ENCODE results near the gene DKK3. TPM values are rescaled to one million over a fixed set of nuclear protein-coding genes. Genes with fewer than 3 reads are reported as not detected.
A peak's percentile ranks its signal among the peaks of the same experiment; 100 is the strongest.

DKK3 gene
- total and polyA plus RNA-seq, 5 donors: 2,307 to 3,299 (median 2,883) TPM

- 56% methylated on average over 8 of the region's 8 CpGs for WGBS
- peak overlapping the region; percentile 91 for H3K27ac ChIP-seq (ENCODE audit: low read length)
These were observed 18.4 kb downstream of the DKK3 start for GRCh38 chr11:11989774-11990744.

DNA sequence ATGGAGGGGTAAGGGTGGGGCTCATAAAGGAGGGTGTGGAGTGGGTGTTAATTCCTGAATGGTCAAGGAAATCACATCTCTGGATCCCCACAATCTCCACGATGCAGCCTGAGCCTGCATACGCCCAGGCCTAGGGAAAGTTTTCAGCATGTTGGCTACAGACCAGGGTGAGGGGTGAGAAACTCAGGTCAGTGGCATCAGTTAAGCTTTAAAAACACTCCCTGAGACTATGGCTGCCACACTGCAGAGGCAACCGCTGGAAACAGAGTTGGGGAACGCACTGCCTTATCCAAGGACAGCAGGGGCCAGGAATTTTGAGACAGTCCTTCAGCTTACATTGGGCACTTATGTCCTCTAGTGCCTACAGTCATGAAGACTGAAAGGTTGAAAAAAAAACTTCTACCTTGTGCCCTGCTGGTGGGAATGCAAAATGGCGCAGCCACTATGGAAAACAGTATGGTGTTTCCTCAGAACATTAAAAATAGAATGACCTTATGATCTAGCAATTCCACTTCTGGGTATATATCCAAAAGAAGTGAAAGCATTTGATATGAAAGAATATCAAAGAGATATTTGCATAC, 19.7 kb downstream of the DKK3 start:
- Histone ChIP-seq H3K4me1 (ENCODE audit: control insufficient read depth, insufficient read depth, low read length) (peaks cover 16% of the 10 kb centered on the region), H3K27me3 (ENCODE audit: control insufficient read depth, insufficient read depth) (no peaks in the 10 kb centered on the region), H3K9me3 (ENCODE audit: control insufficient read depth, low read length) (no peaks in the 10 kb centered on the region), H3K27ac (ENCODE audit: low read length) (peak overlapping the region; percentile 77), H3K4me3 (ENCODE audit: low read length) (no peak overlapping the region)
- intact Hi-C loops (cut with DNase I): no loop called here
- WGBS: 70% methylated on average over 5 of the region's 5 CpGs
- DNase-seq (no peak), ATAC-seq (no peak)

More at GRCh38 chr11:11989774-11990744, 18.4 kb downstream of the DKK3 start:
- ATAC-seq (no peak), DNase-seq (no peak)
- no peak overlapping the region for H3K4me3 ChIP-seq (ENCODE audit: low read length)
- H3K9me3 ChIP-seq (ENCODE audit: control insufficient read depth, low read length): no peaks in the 10 kb centered on the region
- H3K4me1 ChIP-seq (ENCODE audit: control insufficient read depth, insufficient read depth, low read length): peaks cover 13% of the 10 kb centered on the region
- no peaks in the 10 kb centered on the region for H3K27me3 ChIP-seq (ENCODE audit: control insufficient read depth, insufficient read depth)
- intact Hi-C loops (cut with DNase I): no loop called here

- Histone ChIP-seq H3K27ac (ENCODE audit: low read length) (peak overlapping the region; percentile 77), H3K27me3 (ENCODE audit: control insufficient read depth, insufficient read depth) (no peaks in the 10 kb centered on the region), H3K9me3 (ENCODE audit: control insufficient read depth, low read length) (no peaks in the 10 kb centered on the region), H3K4me3 (ENCODE audit: low read length) (no peak overlapping the region), H3K4me1 (ENCODE audit: control insufficient read depth, insufficient read depth, low read length) (peaks cover 18% of the 10 kb centered on the region)
- DNase-seq (no peak), ATAC-seq (no peak)
- 57% methylated on average over 7 of the region's 7 CpGs for WGBS
- intact Hi-C loops (cut with DNase I): no loop called here
These were observed 20.3 kb downstream of the DKK3 start for GRCh38 chr11:11988099-11988651.

GRCh38 chr11:11987503-11988022, 20.9 kb downstream of the DKK3 start:
- Histone ChIP-seq H3K4me1 (ENCODE audit: control insufficient read depth, insufficient read depth, low read length) (peaks cover 20% of the 10 kb centered on the region), H3K9me3 (ENCODE audit: control insufficient read depth, low read length) (no peaks in the 10 kb centered on the region), H3K27me3 (ENCODE audit: control insufficient read depth, insufficient read depth) (no peaks in the 10 kb centered on the region), H3K4me3 (ENCODE audit: low read length) (no peak overlapping the region), H3K27ac (ENCODE audit: low read length) (peak overlapping the region; percentile 83)
- no peak for ATAC-seq
- WGBS: 74% methylated on average over 1 of the region's 1 CpG
- intact Hi-C loops (cut with DNase I): no loop called here
- no peak for DNase-seq

DNA sequence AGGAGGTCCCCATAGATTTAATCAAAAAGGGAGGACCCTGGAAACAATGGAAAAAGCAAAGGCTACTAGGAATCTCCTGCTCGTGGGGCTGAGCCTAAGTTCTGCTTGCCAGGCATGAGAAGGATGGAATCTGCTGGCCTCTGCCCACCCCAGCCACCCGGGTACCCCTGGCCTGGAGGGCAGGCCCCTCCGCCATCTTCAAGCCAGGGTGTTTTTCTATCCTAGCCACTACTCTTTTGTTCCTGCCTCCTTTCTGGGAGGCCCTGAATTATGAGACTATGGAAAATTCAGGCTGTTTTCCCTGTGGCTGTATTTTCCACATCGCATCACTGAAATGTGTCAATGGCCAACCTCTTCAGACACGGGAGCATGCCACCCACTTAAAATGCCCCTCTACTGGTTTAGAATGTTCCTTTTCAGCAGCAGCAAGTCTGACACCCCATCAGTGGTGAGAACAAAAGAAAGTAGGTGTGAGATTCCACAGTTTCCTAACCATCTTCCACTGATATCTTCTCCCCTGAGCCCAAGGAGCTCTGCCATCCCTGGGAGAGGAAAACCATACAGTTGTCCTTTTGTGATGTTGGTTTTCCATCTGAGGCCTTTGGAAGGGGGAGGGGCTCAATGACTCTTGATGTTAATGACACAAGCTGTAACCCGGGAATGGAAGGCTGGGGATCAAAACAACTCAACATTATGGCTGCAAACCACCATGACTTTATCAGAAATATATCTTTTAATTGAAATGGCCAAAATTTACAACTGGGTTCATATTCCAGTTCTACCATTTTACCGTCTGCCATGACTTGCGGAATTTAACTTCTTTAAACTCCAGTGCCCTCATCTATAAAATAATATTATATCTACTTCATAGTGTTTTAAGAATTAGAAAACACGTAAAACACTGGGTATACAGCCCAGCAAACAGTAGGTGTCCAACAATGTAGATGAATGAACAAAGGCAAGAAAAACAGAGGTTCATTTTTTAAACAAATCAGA, 22.2 kb downstream of the DKK3 start:
- WGBS: 65% methylated on average over 9 of the region's 9 CpGs
- no peak for DNase-seq
- intact Hi-C loops (cut with DNase I): no loop called here
- peak; percentile 71 to 76 for ATAC-seq
- H3K27me3 ChIP-seq (ENCODE audit: control insufficient read depth, insufficient read depth): no peaks in the 10 kb centered on the region
- H3K4me3 ChIP-seq (ENCODE audit: low read length): no peak overlapping the region
- peak overlapping the region; percentile 51 for H3K27ac ChIP-seq (ENCODE audit: low read length)
- H3K4me1 ChIP-seq (ENCODE audit: control insufficient read depth, insufficient read depth, low read length): peaks cover 20% of the 10 kb centered on the region
- H3K9me3 ChIP-seq (ENCODE audit: control insufficient read depth, low read length): no peaks in the 10 kb centered on the region

DNA sequence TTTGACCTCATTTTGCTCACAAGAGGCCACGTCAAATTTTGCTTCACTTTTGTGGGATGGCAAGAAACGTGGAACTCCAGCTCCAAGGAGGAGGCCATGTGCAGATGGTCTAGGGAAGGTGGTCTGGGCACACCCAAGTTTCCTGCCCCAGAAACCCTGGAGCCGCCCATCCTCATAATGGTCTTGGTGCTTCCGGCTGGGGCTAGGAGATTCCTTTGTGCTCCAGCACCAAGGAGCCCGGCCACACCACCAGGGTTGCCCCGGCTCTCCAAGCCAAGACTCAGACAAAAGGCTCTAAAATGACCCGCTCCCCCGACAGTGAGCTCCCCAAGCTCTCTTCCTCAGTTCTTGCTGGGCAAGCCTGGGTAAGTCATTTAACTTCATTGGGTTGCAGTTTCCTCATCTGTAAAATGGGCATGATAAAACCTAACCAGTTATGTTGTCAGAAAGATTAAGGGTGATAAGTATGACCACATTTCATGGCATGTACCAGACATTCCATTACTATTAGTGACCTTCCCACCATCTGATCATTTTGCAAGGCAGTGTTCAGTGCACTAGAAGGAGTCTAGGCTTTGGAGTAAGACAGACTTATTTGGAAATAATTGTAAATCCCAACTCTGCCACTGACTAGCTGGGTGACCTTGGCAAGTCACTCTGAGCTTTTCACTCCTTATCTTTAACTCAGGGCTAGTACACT, 23.3 kb downstream of the DKK3 start:
- Histone ChIP-seq H3K27ac (ENCODE audit: low read length) (peak overlapping the region; percentile 51), H3K4me3 (ENCODE audit: low read length) (no peak overlapping the region), H3K9me3 (ENCODE audit: control insufficient read depth, low read length) (no peaks in the 10 kb centered on the region), H3K4me1 (ENCODE audit: control insufficient read depth, insufficient read depth, low read length) (peaks cover 29% of the 10 kb centered on the region), H3K27me3 (ENCODE audit: control insufficient read depth, insufficient read depth) (no peaks in the 10 kb centered on the region)
- WGBS: 79% methylated on average over 8 of the region's 8 CpGs
- intact Hi-C loops (cut with DNase I): no loop called here
- peak in 1 of 2 donors; percentile 28 for ATAC-seq
- DNase-seq: no peak

- peak overlapping the region; percentile 51 for H3K27ac ChIP-seq (ENCODE audit: low read length)
- H3K4me3 ChIP-seq (ENCODE audit: low read length): no peak overlapping the region
- no peak for ATAC-seq
- H3K9me3 ChIP-seq (ENCODE audit: control insufficient read depth, low read length): no peaks in the 10 kb centered on the region
- 38% methylated on average over 5 of the region's 5 CpGs for WGBS
- no peaks in the 10 kb centered on the region for H3K27me3 ChIP-seq (ENCODE audit: control insufficient read depth, insufficient read depth)
- intact Hi-C loops (cut with DNase I): no loop called here
- DNase-seq: no peak
- H3K4me1 ChIP-seq (ENCODE audit: control insufficient read depth, insufficient read depth, low read length): peaks cover 35% of the 10 kb centered on the region
These were observed 23.9 kb downstream of the DKK3 start for GRCh38 chr11:11984563-11984962.

- Histone ChIP-seq H3K9me3 (ENCODE audit: control insufficient read depth, low read length) (no peaks in the 10 kb centered on the region), H3K4me1 (ENCODE audit: control insufficient read depth, insufficient read depth, low read length) (peaks cover 40% of the 10 kb centered on the region), H3K27me3 (ENCODE audit: control insufficient read depth, insufficient read depth) (no peaks in the 10 kb centered on the region), H3K27ac (ENCODE audit: low read length) (peak overlapping the region; percentile 87), H3K4me3 (ENCODE audit: low read length) (no peak overlapping the region)
- ATAC-seq: no peak
- intact Hi-C loops (cut with DNase I): no loop called here
- 78% methylated on average over 5 of the region's 5 CpGs for WGBS
- DNase-seq: no peak
These were observed 25.0 kb downstream of the DKK3 start for GRCh38 chr11:11983427-11983826.

DNA sequence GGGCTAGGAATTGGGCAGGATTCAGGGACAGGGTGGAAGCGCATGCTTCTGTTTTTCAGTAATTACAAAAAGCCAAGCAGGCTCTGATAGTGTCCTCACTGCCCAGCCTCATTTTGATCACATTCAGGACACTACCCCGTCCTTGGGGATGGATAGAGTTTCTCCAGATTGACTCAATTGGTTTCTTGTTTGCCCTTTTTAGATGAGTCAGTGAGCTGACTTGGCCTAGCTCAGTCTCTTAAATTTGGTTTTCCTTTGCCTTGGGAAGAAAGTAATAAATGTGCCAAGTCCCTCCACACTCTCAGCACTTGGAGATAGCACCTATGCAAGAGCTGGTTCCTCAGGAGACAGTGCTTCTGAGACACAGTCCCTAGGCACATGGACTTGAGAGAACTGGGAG, 25.5 kb downstream of the DKK3 start:
- intact Hi-C loops (cut with DNase I): no loop called here
- Histone ChIP-seq H3K9me3 (ENCODE audit: control insufficient read depth, low read length) (no peaks in the 10 kb centered on the region), H3K4me3 (ENCODE audit: low read length) (no peak overlapping the region), H3K4me1 (ENCODE audit: control insufficient read depth, insufficient read depth, low read length) (peaks cover 40% of the 10 kb centered on the region), H3K27me3 (ENCODE audit: control insufficient read depth, insufficient read depth) (no peaks in the 10 kb centered on the region), H3K27ac (ENCODE audit: low read length) (peak overlapping the region; percentile 97)
- no peak for DNase-seq
- no peak for ATAC-seq
- 71% methylated on average over 2 of the region's 2 CpGs for whole genome bisulfite sequencing

DNA sequence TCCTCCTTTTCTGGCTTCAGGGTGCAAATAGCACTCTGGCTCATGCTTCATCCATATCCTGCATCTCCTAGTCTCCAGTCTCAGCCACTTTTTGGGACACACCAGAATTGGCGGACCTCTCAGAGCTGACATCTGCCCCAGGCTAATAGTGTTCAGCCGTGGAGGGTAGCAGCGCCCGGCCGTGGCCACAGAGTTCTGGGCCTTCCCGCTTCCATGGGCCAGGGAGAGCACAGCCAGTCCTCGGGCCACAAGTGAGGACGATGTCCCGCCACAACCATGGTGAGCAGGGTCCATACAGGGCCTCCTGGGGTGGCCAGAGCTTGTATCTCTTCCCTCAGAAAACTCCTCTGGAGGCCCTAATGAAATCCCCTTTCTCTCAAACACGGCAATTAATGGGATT, 26.0 kb downstream of the DKK3 start:
- DNase-seq: no peak
- Histone ChIP-seq H3K9me3 (ENCODE audit: control insufficient read depth, low read length) (no peaks in the 10 kb centered on the region), H3K4me3 (ENCODE audit: low read length) (no peak overlapping the region), H3K4me1 (ENCODE audit: control insufficient read depth, insufficient read depth, low read length) (peaks cover 42% of the 10 kb centered on the region), H3K27me3 (ENCODE audit: control insufficient read depth, insufficient read depth) (no peaks in the 10 kb centered on the region), H3K27ac (ENCODE audit: low read length) (peak overlapping the region; percentile 97)
- WGBS: 94% methylated on average over 10 of the region's 10 CpGs
- no peak for ATAC-seq
- intact Hi-C loops (cut with DNase I): no loop called here
